Bronchial epithelial cell (primary cell): ENCODE data around the gene E4F1. TPM values are rescaled to one million over a fixed set of nuclear protein-coding genes. Genes with fewer than 3 reads are reported as not detected.

Source experiments
- DNase-seq: peaks from one replicate; pipeline ENCODE4 v3.0.0-alpha.2; 2010; ENCODE audit warnings: low read depth
- FAIRE-seq: peaks from 2 replicates; lab custom pipeline; 2011; peaks lifted over from hg19 to GRCh38; lab: Jason Lieb, UNC
- H3K27me3 ChIP-seq: 2 replicates; pipeline ENCODE4 v1.5.1; 2011; ENCODE audit warnings: low read length; ENCODE audit not compliant: control insufficient read depth, insufficient read depth
- H3K36me3 ChIP-seq: 2 replicates; pipeline ENCODE4 v1.5.1; 2011; ENCODE audit warnings: low read length; ENCODE audit not compliant: control insufficient read depth, insufficient read depth
- H3K4me3 ChIP-seq: 2 replicates; pipeline ENCODE4 v1.5.1; 2011; ENCODE audit warnings: mild to moderate bottlenecking, low read depth, low read length, control low read depth
- CTCF ChIP-seq: IDR thresholded peaks from 2 replicates; pipeline ENCODE4 v1.5.1; 2011; ENCODE audit warnings: mild to moderate bottlenecking, moderate library complexity, low read length, control low read depth, inconsistent platforms; ENCODE audit not compliant: insufficient read depth, severe bottlenecking
- total RNA-seq: library from RNA; depleted of rRNA; stranded (reverse); fragments of >200 nt; gene quantifications from 2 replicates; pipeline ENCODE4 v1.2.1, GENCODE V29; 2014

E4F1 gene
- total RNA-seq, 1 donor from 2014 or later: 26.6 TPM

DNA sequence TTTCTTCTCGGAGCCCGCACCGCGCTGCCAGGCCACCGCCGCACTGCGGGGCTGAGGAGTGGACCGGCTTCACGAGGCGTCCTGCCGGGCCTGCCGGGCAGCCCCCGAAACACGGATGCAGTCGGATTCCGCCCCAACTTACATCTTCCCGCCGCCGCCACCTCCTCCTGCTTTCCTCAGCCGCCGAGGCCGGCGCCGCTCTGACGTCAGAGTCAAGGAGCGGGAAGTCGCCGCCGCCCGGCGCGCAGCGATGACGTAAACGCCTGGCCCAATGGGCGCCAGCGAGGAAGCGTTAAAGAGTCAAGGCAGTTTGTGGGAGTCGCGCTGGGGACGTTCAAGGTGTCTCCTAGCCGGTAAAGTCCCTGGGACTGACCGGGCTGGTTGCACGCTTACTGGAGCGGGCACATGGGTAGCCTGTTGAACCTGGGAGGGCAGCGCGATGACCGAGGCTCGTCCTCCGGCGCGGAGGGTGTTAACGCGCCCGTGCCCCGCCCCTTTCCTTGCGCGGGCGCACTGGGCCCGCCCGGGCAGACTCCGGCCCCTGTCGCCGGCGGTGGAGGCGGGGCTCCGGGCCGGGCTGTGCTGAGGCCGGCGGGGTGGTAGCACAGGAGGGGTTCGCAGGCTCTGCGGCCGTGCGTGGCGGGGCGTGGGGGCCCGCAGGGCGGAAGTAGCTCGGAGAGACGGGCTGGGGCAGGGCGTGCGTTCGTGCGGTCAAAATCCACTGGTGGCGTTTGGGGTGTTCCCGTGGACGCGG is 44.7 kb downstream of the E4F1 start, which contains the start of gene RNPS1:
RNPS1 (minus strand) TSS at position 214 of the 754 bp plus-strand sequence. CDS start 3,483 bp downstream, outside the sequence.
- H3K36me3 ChIP-seq: peaks cover 14% of the 10 kb centered on the region
- peak within 1 kb of the TSS; percentile 71 for H3K4me3 ChIP-seq
- no peak for TF ChIP-seq CTCF
- DNase-seq: peak; percentile 80
- H3K27me3 ChIP-seq: no peaks in the 10 kb centered on the region
- FAIRE-seq: no peak

- Histone ChIP-seq H3K36me3 (peaks cover 2% of the 10 kb centered on the region), H3K4me3 (no peak overlapping the region), H3K27me3 (no peaks in the 10 kb centered on the region)
- DNase-seq (no peak), FAIRE-seq (no peak)
- no peak for TF ChIP-seq CTCF
These were observed 46.7 kb downstream of the E4F1 start for GRCh38 chr16:2270070-2270462.

- Histone ChIP-seq H3K4me3 (no peak overlapping the region), H3K27me3 (no peaks in the 10 kb centered on the region), H3K36me3 (peaks cover 1% of the 10 kb centered on the region)
- no peak for FAIRE-seq
- TF ChIP-seq CTCF: no peak
- DNase-seq: no peak
These were observed 47.4 kb downstream of the E4F1 start for GRCh38 chr16:2270588-2271470.

- no peaks in the 10 kb centered on the region for H3K27me3 ChIP-seq
- no peak for TF ChIP-seq CTCF
- no peak overlapping the region for H3K4me3 ChIP-seq
- no peaks in the 10 kb centered on the region for H3K36me3 ChIP-seq
- DNase-seq: no peak
- FAIRE-seq: no peak
These were observed 48.6 kb downstream of the E4F1 start for GRCh38 chr16:2271848-2272461.

- H3K36me3 ChIP-seq: no peaks in the 10 kb centered on the region
- DNase-seq (no peak), FAIRE-seq (no peak)
- no peaks in the 10 kb centered on the region for H3K27me3 ChIP-seq
- H3K4me3 ChIP-seq: no peak overlapping the region
- no peak for TF ChIP-seq CTCF
These were observed 50.1 kb downstream of the E4F1 start for GRCh38 chr16:2273484-2273883.
